Vagina (tissue), 2 donors: ENCODE results near the gene TOX2.

ENCODE experiments used
- CTCF ChIP-seq, 3 experiments: fragments of 450-650 bp in 2 of 3; fragments of 200-600 bp in 1 of 3; sonication (generic) in 1 of 3; IDR thresholded peaks; one replicate each; pipeline ENCODE4 v1.5.1; 2017 to 2019; ENCODE audit warnings: antibody characterized with exemption in 3 of 3, mild to moderate bottlenecking in 2 of 3, moderate library complexity in 2 of 3
- POLR2AphosphoS5 ChIP-seq, 2 donors: sonication (generic); formaldehyde crosslinking; IDR thresholded peaks; one replicate each; pipeline ENCODE4 v1.9.0; 2017; ENCODE audit warnings: antibody characterized with exemption in 2 of 2, mild to moderate bottlenecking in 2 of 2, low read depth in 1 of 2; ENCODE audit not compliant: insufficient read depth in 1 of 2

- TF ChIP-seq POLR2AphosphoS5 (IDR thresholded peaks at IDR 0.05; ENCODE audit: insufficient read depth in 1 of 2, low read depth in 1 of 2) (no peak), CTCF (IDR thresholded peaks at IDR 0.05) (no peak)
These were observed 3.6 kb upstream of the TOX2 start for GRCh38 chr20:43911066-43911465.
